Epidermal melanocyte (primary cell): ENCODE measurements around the gene EEF2K.
"Not testable (repeated sequence)": the region's sequence is repeated elsewhere in the genome, so short reads cannot be mapped to it uniquely, and the experiment has no call there.

Source experiments
- DNase-seq: peaks from one replicate; pipeline ENCODE4 v3.0.0; 2011; ENCODE audit warnings: low spot score; ENCODE audit not compliant: insufficient read length

Gene EEF2K

DNA sequence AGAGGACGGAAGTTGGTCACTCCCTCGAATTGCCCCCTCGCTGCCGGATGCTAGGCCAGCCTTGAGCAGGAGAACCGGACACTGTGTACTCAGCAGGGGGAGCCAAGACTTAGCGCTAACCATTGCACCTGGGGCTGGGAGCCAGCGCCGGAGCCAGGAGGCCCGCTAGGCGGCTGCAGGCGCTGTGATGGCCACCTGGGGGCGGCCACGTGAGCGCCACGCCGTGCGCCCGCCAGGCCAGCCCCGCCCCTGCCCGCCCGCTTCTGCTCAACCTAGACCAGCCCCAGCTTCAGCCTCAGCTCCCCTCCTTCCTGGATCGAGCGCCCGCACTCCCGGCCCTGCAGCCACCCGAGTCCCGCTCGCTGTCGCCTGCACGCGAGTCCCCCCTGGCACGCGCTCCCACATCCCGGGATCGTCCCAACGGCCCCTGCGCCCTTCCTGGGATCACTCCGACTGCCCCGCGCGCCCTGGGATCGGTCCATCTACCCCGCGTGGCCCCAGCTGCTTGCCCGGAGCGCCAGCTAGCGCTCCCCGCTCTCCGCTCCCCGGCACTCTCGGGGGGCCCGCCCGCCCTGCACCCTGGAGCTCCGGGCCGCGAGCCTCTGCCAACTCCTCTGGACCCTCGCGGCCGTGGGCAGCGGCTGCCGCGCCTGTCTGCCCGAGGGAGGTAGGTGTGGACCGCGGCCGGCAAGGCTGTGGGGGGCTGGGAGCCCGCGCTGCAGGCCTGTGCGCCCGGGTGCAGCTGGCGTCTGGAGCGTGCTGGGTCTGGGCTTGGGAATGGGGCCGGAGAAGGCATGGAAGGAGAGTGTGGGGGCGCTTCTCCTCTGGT lies at the start of gene EEF2K:
EEF2K (plus strand) TSS at position 266 of the 829 bp plus-strand sequence. CDS start 19,452 bp downstream, outside the sequence.
- DNase-seq = peak; percentile 84

DNA sequence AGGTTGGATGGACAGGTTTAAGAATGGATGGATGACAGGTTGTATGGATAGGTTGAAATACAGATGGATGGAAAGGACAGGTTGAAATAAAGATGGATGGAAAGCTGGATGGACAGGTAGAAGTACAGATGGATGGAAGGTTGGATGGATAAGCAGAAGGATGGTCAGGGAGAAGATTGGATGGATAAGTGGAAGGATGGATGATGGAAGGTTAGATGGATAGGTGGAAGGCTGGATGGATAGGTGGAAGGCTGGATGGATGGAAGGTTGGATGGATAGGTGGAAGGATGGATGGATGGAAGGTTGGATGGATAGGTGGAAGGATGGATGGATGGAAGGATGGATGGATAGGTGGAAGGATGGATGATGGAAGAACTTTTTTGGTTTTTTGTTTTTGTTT lies 44.7 kb upstream of the EEF2K start:
- no peak for DNase-seq

DNA sequence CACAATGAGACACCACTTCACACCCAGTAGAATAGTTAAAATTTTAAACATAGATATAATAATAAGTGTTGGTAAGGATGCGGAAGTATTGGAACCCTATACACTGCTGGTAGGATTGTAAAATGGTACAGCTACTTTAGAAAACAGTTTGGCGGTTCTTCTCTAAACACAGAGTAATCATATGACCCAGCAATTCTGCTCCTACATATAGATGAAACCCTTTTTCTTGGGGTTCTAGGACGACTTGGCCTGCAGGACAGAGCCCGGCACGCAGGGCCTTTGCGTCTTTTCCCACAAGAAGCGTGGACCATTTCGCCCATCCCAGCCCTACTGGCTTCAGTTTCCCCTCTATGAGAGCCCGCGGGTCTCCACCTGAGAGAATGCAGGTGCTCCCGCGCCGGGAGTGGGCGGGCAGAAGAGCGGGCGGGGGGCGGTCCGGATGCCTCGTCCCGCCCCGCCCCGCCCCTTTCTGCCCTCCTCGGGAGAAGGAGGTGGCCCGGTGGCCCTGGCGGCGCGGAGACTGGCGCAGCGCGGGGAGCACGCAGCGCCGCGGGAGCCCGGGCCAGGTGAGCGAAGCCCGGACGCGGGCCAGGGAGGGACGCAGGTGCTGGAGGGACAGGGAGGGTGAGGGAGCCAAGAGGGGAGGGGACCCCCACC lies 44.0 kb upstream of the EEF2K start, which contains the start of gene SDR42E2:
SDR42E2 (plus strand) TSS at position 508 of the 657 bp plus-strand sequence. CDS start 3,077 bp downstream, outside the sequence.
- DNase-seq = no peak

DNA sequence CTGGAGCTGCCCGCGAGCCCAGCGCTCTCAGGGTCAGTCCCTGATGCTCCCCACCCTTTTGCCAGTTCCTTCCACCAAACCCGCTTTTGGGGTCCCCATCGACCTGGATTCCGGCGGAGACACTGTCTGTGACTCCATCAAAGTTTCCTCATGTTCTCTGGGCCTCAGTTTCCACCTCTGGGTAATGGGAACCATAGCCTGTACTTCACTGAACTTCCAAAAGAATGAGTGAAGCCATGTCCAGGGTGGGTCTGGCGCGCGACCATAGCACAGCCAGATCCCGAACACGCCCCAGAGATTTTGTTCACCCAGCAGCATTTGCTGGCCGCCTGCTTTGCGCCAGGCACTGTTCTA lies 43.4 kb upstream of the EEF2K start:
- DNase-seq = no peak

GRCh38 chr16:22163806-22164205 lies 42.3 kb upstream of the EEF2K start:
- DNase-seq = no peak

GRCh38 chr16:22164482-22164881 lies 41.6 kb upstream of the EEF2K start:
- DNase-seq = no peak

GRCh38 chr16:22165508-22166285 lies 40.4 kb upstream of the EEF2K start:
- no peak for DNase-seq

GRCh38 chr16:22171953-22172352 lies 34.1 kb upstream of the EEF2K start:
- no peak for DNase-seq

DNA sequence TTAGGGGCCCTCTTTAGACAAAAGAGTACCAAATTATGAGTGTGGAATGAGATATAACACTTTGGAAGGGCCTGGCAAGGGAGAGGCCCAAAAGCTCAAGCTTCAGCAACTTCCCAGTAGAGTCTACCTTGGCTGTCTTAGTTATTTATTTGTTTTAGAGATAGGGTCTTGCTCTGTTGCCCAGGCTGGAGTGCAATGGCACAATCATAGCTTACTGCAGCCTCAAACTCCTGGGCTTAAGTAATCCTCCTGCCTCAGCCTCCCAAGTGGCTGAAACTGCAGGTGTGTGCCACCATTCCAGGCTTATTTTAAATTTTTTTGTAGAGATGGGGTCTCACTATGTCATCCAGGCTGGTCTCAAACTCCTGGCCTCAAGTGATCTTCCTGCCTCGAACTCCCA lies 33.4 kb upstream of the EEF2K start:
- DNase-seq = not testable (repeated sequence)

- DNase-seq = no peak
Observed at GRCh38 chr16:22174642-22175041, 31.4 kb upstream of the EEF2K start.

GRCh38 chr16:22177968-22178930 lies 27.8 kb upstream of the EEF2K start:
- DNase-seq = no peak

- DNase-seq = no peak
Observed at GRCh38 chr16:22181426-22181825, 24.7 kb upstream of the EEF2K start.

DNA sequence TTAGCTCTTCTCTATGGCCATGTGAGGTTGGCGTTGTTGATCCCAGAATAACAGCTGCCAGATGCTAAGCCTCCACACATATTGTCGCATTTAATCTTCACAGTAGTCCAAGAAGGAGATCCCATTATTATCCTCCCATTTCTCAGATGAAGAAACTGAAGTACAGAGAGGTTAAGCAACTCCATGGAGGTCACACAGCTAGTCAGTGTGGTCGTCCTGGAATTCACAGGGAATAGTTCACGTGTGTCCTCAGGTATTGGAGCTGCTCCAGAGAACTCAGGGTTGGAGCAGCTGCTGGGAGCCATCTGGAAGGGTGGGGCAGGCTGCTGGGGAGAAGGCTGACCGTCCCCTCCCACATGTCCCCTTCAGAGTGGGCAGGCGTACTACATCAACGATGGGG lies 24.2 kb upstream of the EEF2K start:
- no peak for DNase-seq

DNA sequence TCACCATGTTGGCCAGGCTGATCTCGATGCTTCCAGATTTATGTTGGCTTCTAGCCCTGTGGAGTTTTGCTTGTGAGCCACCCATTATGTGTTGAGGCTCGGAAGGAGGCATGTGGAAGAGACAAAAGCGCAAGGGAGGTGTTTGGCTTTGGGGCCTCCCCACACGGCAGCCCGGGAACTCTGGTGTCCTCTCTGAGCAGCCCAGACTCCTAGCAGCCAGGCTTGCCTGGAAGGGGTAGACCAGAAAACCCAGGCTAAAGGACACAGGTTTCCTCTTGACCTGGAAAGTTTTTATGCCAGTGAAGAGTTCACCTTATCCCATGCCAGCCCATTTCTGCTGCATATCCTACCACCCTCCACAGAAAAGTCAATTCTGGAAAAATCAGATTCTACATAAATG lies 22.7 kb upstream of the EEF2K start:
- no peak for DNase-seq

- DNase-seq = no peak
Observed at GRCh38 chr16:22183901-22184614, 22.0 kb upstream of the EEF2K start.

- DNase-seq = no peak
Observed at GRCh38 chr16:22184615-22184968, 21.5 kb upstream of the EEF2K start.

DNA sequence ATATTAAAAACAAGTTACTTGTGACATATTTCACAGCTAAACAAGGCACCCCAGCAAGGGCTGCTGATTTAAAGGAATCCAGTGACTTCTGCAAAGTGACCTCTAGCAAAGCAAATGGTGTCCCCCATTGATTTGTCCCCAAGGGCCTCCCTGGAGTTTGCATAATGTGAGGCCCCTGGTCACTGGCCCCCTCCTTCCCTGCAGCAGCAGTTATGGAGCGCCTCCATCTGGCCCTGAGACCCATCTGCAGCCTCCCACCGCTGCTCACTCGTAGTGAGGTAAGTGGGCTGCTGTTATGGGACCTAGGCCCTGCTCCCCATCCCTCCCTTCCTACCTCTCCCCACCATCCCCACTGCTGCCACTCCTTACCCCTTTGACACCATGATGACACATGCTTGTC lies 19.6 kb upstream of the EEF2K start:
- no peak for DNase-seq

GRCh38 chr16:22188267-22188594 lies 17.8 kb upstream of the EEF2K start:
- DNase-seq = no peak

DNA sequence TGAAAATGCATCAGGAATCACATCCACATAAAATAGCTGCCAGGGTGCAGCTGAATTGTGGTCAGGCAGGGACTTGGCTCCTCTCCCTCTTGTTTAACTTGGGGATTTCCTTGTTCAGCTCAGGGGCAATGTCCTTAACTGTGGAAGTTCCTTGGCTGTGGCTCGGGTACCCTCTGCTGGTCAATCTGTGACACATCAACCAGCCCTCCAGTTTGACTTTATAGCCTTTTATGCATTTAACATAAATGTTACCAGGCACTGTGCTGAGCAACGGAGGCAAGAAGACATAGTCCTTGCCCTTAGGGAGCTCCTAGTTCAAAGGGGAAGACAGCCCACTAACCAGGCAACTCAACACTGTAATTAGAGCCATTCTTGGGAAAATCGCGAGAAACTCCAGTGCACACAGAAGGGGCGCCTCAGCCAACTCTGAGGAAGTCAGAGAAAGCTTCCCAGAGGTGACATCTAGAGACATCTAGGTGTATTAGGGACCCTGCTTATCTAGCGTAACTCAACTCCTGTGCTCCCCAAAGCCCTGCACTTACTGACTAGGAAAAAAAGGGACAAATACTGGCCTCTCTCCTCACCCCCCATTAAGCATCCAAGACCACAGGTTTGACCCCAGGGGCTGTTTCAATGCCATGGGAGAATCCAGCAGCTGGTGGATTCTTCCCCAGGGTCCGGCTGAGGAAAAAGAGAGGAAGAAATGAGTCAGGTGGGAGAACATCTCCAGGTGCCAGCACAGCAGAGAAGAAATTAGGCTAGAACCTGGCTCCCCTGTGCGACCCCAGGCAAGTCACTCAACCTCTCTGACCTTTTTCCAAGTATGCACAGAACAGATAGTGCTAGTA lies 17.3 kb upstream of the EEF2K start:
- DNase-seq = peak; percentile 85
